Measurements from ENCODE around the gene ZBTB43.
"Not testable (repeated sequence)": the region's sequence is repeated elsewhere in the genome, so short reads cannot be mapped to it uniquely, and the experiment has no call there.

ZBTB43 gene

GRCh38 chr9:126763130-126763764 is 41.6 kb upstream of the ZBTB43 start:
- DNase-seq (ENCODE audit: low read depth): peak; percentile 78

GRCh38 chr9:126773004-126773607 is 31.7 kb upstream of the ZBTB43 start:
- no peak overlapping the region for H3K4me3 ChIP-seq (ENCODE audit: low read length)
- DNase-seq (ENCODE audit: low read depth): peak; percentile 40
- TF ChIP-seq CTCF (IDR thresholded peaks at IDR 0.05; ENCODE audit: insufficient read depth, low read depth, low read length, missing control alignments): peak; percentile 70

More at GRCh38 chr9:126763130-126763764, 41.6 kb upstream of the ZBTB43 start:
- no peak overlapping the region for H3K4me3 ChIP-seq (ENCODE audit: low read length)
- TF ChIP-seq CTCF (IDR thresholded peaks at IDR 0.05; ENCODE audit: insufficient read depth, low read depth, low read length, missing control alignments): no peak

DNA sequence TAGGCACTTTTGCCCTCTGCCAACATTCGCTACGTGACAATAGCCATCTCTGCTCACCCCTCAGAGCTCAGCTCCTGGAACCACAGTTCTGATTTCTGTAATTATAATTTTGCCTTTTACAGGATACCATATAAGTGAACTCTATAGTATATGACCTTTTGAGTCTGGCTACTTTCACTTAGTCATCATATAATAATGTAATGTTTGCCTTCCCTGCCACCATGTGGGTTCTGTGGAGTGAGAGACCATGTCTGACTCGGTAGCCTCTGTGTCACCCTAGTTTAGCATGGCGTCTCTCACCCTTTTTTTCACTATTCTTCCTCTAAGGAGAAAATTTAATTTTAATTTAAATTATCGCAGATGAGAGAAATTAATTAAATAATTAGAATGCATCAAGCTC is 28.9 kb upstream of the ZBTB43 start:
- no peak for TF ChIP-seq CTCF (IDR thresholded peaks at IDR 0.05; ENCODE audit: insufficient read depth, low read depth, low read length, missing control alignments)
- DNase-seq (ENCODE audit: low read depth): no peak
- no peak overlapping the region for H3K4me3 ChIP-seq (ENCODE audit: low read length)

GRCh38 chr9:126777733-126778132 is 27.1 kb upstream of the ZBTB43 start:
- DNase-seq (ENCODE audit: low read depth): peak; percentile 52
- peak; percentile 43 for TF ChIP-seq CTCF (IDR thresholded peaks at IDR 0.05; ENCODE audit: insufficient read depth, low read depth, low read length, missing control alignments)
- H3K4me3 ChIP-seq (ENCODE audit: low read length): no peak overlapping the region

DNA sequence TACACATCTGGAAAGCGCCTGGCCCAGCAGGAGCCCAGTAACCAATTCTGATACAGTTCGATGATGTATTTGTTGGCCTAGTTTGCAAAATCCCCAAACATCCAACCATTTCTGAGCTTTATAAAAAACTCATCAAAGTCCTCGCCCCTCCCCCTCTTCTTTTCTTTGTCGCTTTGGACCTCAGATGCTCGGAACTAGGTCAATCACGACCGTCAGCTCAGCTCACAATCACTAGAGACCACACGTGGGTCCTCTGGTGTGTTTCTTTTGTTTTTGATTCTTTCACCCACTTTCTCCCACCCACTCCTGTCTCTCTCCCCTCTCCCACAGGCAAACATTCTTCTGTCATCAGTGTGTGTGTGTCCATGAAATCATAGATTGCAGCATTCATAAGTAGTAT is 26.7 kb upstream of the ZBTB43 start:
- TF ChIP-seq CTCF (IDR thresholded peaks at IDR 0.05; ENCODE audit: insufficient read depth, low read depth, low read length, missing control alignments): no peak
- H3K4me3 ChIP-seq (ENCODE audit: low read length): no peak overlapping the region
- DNase-seq (ENCODE audit: low read depth): no peak

DNA sequence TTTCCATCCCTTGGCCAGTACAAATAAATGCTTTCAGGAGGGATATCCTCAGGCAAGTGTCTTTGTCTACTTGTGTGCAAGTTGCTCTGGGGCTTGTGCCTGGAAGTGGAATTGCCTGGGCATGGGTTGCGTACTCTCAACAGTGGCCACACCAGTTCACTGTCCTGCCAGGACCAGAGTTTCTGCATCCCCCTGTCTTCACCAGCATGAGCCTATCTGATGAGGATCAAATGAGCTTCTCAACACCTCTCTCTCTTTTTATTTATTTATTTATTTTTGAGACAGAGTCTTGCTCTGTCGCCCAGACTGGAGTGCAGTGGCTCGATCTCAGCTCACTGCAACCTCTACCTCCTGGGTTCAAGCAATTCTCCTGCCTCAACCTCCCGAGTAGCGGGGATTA is 26.1 kb upstream of the ZBTB43 start:
- DNase-seq (ENCODE audit: low read depth); H3K4me3 ChIP-seq (ENCODE audit: low read length): not testable (repeated sequence)

GRCh38 chr9:126781186-126782052 is 23.4 kb upstream of the ZBTB43 start:
- peak; percentile 91 for TF ChIP-seq CTCF (IDR thresholded peaks at IDR 0.05; ENCODE audit: insufficient read depth, low read depth, low read length, missing control alignments)
- H3K4me3 ChIP-seq (ENCODE audit: low read length): no peak overlapping the region
- DNase-seq (ENCODE audit: low read depth): peak; percentile 73
